OCI-LY1 (cell line): Measurements from ENCODE around the gene AMBRA1.

Experiments
- H2AFZ ChIP-seq: fragments of 200-600 bp; sonication (generic), shearing (Covaris generic); 2 replicates; pipeline ENCODE4 v1.6.0; 2014; ENCODE audit warnings: antibody characterized with exemption, mild to moderate bottlenecking, low read length
- H3F3A ChIP-seq: fragments of 200-600 bp; sonication (generic), shearing (Covaris generic); 2 replicates; pipeline ENCODE4 v1.6.0; 2014; ENCODE audit warnings: mild to moderate bottlenecking, antibody characterized with exemption, low read length, moderate library complexity; ENCODE audit not compliant: insufficient read depth
- H3K27ac ChIP-seq: fragments of 200-600 bp; sonication (generic); 2 replicates; pipeline ENCODE4 v1.5.1; 2014; ENCODE audit warnings: low read length, mixed run types, mild to moderate bottlenecking, low read depth; ENCODE audit not compliant: poor library complexity, severe bottlenecking
- H3K27me3 ChIP-seq: fragments of 200-600 bp; sonication (generic); 2 replicates; pipeline ENCODE4 v1.6.0; 2014; ENCODE audit warnings: antibody characterized with exemption, mild to moderate bottlenecking, low read length, moderate library complexity; ENCODE audit not compliant: insufficient read depth
- H3K36me3 ChIP-seq: fragments of 200-600 bp; sonication (generic); 2 replicates; pipeline ENCODE4 v1.6.1; 2014; ENCODE audit warnings: mild to moderate bottlenecking, antibody characterized with exemption, low read length, moderate library complexity, mixed read lengths; ENCODE audit not compliant: insufficient read depth
- H3K4me1 ChIP-seq: fragments of 200-600 bp; sonication (generic); 2 replicates; pipeline ENCODE4 v1.5.1; 2014; ENCODE audit warnings: mild to moderate bottlenecking, low read length, moderate library complexity; ENCODE audit not compliant: insufficient read depth, severe bottlenecking
- H3K4me2 ChIP-seq: fragments of 200-600 bp; sonication (generic), shearing (Covaris generic); 2 replicates; pipeline ENCODE4 v1.6.1; 2014; ENCODE audit warnings: low read length
- H3K4me3 ChIP-seq: fragments of 200-600 bp; sonication (generic); 2 replicates; pipeline ENCODE4 v1.5.1; 2014; ENCODE audit warnings: low read length, low read depth, mild to moderate bottlenecking, mixed read lengths; ENCODE audit not compliant: poor library complexity, severe bottlenecking
- H3K79me2 ChIP-seq: fragments of 200-600 bp; shearing (Covaris generic); 2 replicates; pipeline ENCODE4 v1.6.1; 2016; ENCODE audit warnings: mixed run types, low read length, mixed read lengths; ENCODE audit not compliant: insufficient read depth
- H3K9ac ChIP-seq: fragments of 200-600 bp; sonication (generic), shearing (Covaris generic); 2 replicates; pipeline ENCODE4 v1.6.1; 2014; ENCODE audit warnings: mild to moderate bottlenecking, low read length, mixed read lengths
- H3K9me2 ChIP-seq: fragments of 200-600 bp; sonication (generic), shearing (Covaris generic); 2 replicates; pipeline ENCODE4 v1.6.1; 2014; ENCODE audit warnings: low read depth, mild to moderate bottlenecking, low read length, mixed read lengths
- H3K9me3 ChIP-seq: fragments of 200-600 bp; shearing (Covaris generic); 2 replicates; pipeline ENCODE4 v1.6.1; 2014; ENCODE audit warnings: low read length, mixed read lengths
- H4K20me1 ChIP-seq: fragments of 200-600 bp; sonication (generic), shearing (Covaris generic); 2 replicates; pipeline ENCODE4 v1.6.0; 2016; ENCODE audit warnings: mild to moderate bottlenecking, low read length; ENCODE audit not compliant: insufficient read depth
- EZH2 ChIP-seq: fragments of 200-600 bp; sonication (generic), shearing (Covaris generic); IDR thresholded peaks from 2 replicates; pipeline ENCODE4 v1.8.0; 2017; ENCODE audit warnings: borderline replicate concordance, mixed run types, mild to moderate bottlenecking, antibody characterized with exemption, low read length, moderate library complexity, mixed read lengths
- TF ChIP-seq, protein P1 (sequence below): fragments of 200-600 bp; sonication (generic), shearing (Covaris generic); IDR thresholded peaks from 2 replicates; pipeline ENCODE4 v1.5.1; 2017; ENCODE audit warnings: mild to moderate bottlenecking, antibody characterized with exemption, low read length, moderate library complexity, mixed read lengths

Gene AMBRA1

DNA sequence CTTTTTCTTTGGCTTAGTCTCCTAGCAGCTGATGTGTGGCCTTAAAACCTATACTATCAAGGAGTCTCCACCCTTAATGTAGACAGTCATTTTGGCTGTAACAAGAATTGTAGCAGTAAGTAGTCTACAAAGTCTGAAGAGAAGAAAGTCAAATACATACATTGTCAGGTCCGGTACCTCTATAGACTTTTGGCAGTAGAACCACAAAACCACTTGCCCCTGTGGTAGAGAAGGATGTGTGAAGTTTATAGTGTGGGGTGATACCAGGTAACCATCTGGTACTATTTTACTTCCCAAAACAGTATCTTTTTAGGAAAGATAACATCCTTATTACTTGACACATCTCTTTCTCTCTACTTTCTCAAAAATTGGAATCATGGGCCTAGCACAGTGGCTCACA, 38.7 kb upstream of the AMBRA1 start:
- Histone ChIP-seq H2AFZ (no peak overlapping the region), H3K4me2 (no peak overlapping the region), H3K9ac (no peak overlapping the region), H3K36me3 (peaks cover 38% of the 10 kb centered on the region), H3F3A (no peaks in the 10 kb centered on the region), H3K9me3 (no peaks in the 10 kb centered on the region), H3K4me1 (no peaks in the 10 kb centered on the region), H3K79me2 (no peaks in the 10 kb centered on the region), H3K9me2 (no peaks in the 10 kb centered on the region), H3K27me3 (no peaks in the 10 kb centered on the region), H3K4me3 (no peak overlapping the region), H3K27ac (no peak overlapping the region), H4K20me1 (no peaks in the 10 kb centered on the region)
- TF ChIP-seq, protein P1, sequence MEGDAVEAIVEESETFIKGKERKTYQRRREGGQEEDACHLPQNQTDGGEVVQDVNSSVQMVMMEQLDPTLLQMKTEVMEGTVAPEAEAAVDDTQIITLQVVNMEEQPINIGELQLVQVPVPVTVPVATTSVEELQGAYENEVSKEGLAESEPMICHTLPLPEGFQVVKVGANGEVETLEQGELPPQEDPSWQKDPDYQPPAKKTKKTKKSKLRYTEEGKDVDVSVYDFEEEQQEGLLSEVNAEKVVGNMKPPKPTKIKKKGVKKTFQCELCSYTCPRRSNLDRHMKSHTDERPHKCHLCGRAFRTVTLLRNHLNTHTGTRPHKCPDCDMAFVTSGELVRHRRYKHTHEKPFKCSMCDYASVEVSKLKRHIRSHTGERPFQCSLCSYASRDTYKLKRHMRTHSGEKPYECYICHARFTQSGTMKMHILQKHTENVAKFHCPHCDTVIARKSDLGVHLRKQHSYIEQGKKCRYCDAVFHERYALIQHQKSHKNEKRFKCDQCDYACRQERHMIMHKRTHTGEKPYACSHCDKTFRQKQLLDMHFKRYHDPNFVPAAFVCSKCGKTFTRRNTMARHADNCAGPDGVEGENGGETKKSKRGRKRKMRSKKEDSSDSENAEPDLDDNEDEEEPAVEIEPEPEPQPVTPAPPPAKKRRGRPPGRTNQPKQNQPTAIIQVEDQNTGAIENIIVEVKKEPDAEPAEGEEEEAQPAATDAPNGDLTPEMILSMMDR, result no peak
- TF ChIP-seq EZH2, result no peak

DNA sequence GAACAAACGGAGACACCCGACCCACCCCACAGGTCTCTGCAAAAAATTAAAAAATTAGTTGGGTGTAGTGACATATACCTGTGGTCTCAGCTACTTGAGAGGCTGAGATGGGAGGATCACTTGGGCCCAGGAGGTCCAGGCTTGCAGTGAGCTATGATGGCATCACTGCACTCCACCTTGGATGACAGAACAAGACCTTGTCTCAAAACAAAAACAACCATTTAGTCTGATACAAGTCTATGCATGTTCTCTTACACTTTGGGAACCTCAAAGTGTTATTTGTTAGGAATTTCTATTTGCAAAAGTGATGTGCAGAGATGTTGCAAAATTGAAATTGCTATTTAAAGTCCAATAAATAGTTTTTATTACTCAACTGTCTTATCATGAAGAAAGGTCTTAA, 37.9 kb upstream of the AMBRA1 start:
- no peaks in the 10 kb centered on the region for H3F3A ChIP-seq
- H3K27me3 ChIP-seq, result no peaks in the 10 kb centered on the region
- H3K27ac ChIP-seq, result no peak overlapping the region
- H4K20me1 ChIP-seq, result no peaks in the 10 kb centered on the region
- no peak overlapping the region for H3K4me2 ChIP-seq
- H3K9me2 ChIP-seq, result no peaks in the 10 kb centered on the region
- no peaks in the 10 kb centered on the region for H3K4me1 ChIP-seq
- H2AFZ ChIP-seq, result no peak overlapping the region
- no peaks in the 10 kb centered on the region for H3K9me3 ChIP-seq
- no peaks in the 10 kb centered on the region for H3K79me2 ChIP-seq
- H3K9ac ChIP-seq, result no peak overlapping the region
- no peak overlapping the region for H3K4me3 ChIP-seq
- TF ChIP-seq, protein P1, result no peak
- no peak for TF ChIP-seq EZH2
- peaks cover 38% of the 10 kb centered on the region for H3K36me3 ChIP-seq

DNA sequence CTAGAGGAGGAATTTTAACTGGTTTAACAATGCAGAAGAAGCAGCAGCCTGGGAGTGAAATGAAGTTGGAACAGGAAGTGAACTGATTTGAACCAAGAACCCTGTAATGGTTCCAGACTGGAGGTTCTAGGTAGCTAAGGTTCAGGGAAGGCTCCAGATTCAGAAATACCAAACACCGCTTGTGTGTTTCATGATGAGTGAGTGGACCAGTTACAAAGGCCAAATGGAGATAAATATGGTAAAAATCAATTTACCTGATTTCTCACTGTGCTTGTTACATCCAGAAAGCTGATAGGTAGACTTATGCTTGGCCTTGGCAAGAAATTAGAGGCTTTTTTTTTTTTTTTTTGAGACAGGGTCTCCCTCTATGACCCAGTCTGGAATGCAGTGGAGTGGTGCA, 36.4 kb upstream of the AMBRA1 start:
- H3K9me3 ChIP-seq, result no peaks in the 10 kb centered on the region

More for the DNA sequence above, 36.4 kb upstream of the AMBRA1 start:
- H3K4me1 ChIP-seq, result no peaks in the 10 kb centered on the region
- H3K4me3 ChIP-seq, result no peak overlapping the region
- no peak overlapping the region for H3K27ac ChIP-seq
- H3K9ac ChIP-seq, result no peak overlapping the region
- H3K9me2 ChIP-seq, result no peaks in the 10 kb centered on the region
- no peak overlapping the region for H3K4me2 ChIP-seq
- no peaks in the 10 kb centered on the region for H3F3A ChIP-seq
- H3K27me3 ChIP-seq, result no peaks in the 10 kb centered on the region
- H3K79me2 ChIP-seq, result no peaks in the 10 kb centered on the region
- no peak for TF ChIP-seq EZH2
- TF ChIP-seq, protein P1, result no peak
- peaks cover 36% of the 10 kb centered on the region for H3K36me3 ChIP-seq
- H4K20me1 ChIP-seq, result no peaks in the 10 kb centered on the region
- no peak overlapping the region for H2AFZ ChIP-seq
